ENCODE measurements around the gene RETSAT.

Gene RETSAT

DNA sequence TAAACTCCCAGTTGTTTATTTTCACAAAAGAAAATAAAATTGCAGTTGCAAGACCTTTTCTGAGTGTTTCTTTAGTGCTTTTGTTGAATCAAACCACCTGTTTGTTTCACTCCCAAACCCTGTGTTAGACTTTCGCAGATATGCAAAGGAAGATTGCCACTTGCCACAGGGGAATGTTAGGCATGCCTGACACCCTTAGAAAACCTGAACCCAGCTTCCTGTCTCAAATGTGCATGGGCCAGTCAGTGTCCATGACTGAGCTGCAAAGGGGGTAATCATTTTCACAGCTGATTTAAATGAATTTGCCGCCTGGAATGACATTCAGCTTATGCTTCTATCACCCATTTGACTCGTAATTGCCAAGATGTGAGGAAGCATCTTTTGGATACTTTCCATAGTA lies 44.0 kb downstream of the RETSAT start:
- TF ChIP-seq SPI1 (IDR thresholded peaks at IDR 0.05; ENCODE audit: borderline replicate concordance, low read depth) (no peak), GABPA (IDR thresholded peaks at IDR 0.05; ENCODE audit: low read depth) (no peak), POLR2AphosphoS5 (IDR thresholded peaks at IDR 0.05; ENCODE audit: low read depth) (no peak)
- TF ChIP-seq, protein P1, sequence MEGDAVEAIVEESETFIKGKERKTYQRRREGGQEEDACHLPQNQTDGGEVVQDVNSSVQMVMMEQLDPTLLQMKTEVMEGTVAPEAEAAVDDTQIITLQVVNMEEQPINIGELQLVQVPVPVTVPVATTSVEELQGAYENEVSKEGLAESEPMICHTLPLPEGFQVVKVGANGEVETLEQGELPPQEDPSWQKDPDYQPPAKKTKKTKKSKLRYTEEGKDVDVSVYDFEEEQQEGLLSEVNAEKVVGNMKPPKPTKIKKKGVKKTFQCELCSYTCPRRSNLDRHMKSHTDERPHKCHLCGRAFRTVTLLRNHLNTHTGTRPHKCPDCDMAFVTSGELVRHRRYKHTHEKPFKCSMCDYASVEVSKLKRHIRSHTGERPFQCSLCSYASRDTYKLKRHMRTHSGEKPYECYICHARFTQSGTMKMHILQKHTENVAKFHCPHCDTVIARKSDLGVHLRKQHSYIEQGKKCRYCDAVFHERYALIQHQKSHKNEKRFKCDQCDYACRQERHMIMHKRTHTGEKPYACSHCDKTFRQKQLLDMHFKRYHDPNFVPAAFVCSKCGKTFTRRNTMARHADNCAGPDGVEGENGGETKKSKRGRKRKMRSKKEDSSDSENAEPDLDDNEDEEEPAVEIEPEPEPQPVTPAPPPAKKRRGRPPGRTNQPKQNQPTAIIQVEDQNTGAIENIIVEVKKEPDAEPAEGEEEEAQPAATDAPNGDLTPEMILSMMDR (IDR thresholded peaks at IDR 0.05; ENCODE audit: insufficient read depth, low read length) = no peak
- TF ChIP-seq, protein P2, sequence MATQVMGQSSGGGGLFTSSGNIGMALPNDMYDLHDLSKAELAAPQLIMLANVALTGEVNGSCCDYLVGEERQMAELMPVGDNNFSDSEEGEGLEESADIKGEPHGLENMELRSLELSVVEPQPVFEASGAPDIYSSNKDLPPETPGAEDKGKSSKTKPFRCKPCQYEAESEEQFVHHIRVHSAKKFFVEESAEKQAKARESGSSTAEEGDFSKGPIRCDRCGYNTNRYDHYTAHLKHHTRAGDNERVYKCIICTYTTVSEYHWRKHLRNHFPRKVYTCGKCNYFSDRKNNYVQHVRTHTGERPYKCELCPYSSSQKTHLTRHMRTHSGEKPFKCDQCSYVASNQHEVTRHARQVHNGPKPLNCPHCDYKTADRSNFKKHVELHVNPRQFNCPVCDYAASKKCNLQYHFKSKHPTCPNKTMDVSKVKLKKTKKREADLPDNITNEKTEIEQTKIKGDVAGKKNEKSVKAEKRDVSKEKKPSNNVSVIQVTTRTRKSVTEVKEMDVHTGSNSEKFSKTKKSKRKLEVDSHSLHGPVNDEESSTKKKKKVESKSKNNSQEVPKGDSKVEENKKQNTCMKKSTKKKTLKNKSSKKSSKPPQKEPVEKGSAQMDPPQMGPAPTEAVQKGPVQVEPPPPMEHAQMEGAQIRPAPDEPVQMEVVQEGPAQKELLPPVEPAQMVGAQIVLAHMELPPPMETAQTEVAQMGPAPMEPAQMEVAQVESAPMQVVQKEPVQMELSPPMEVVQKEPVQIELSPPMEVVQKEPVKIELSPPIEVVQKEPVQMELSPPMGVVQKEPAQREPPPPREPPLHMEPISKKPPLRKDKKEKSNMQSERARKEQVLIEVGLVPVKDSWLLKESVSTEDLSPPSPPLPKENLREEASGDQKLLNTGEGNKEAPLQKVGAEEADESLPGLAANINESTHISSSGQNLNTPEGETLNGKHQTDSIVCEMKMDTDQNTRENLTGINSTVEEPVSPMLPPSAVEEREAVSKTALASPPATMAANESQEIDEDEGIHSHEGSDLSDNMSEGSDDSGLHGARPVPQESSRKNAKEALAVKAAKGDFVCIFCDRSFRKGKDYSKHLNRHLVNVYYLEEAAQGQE (IDR thresholded peaks at IDR 0.05; ENCODE audit: insufficient replicate concordance, low read depth) = no peak
- no peak overlapping the region for H3K4me3 ChIP-seq (replicated peaks; ENCODE audit: insufficient read depth, low read length)
- no peaks in the 10 kb centered on the region for H3K27me3 ChIP-seq (ENCODE audit: insufficient read depth, poor library complexity, severe bottlenecking)
- DNase-seq (ENCODE audit: low read depth in 1 of 2, low spot score in 1 of 2) = no peak
- peak overlapping the region; percentile 71 for H3K27ac ChIP-seq (replicated peaks)

DNA sequence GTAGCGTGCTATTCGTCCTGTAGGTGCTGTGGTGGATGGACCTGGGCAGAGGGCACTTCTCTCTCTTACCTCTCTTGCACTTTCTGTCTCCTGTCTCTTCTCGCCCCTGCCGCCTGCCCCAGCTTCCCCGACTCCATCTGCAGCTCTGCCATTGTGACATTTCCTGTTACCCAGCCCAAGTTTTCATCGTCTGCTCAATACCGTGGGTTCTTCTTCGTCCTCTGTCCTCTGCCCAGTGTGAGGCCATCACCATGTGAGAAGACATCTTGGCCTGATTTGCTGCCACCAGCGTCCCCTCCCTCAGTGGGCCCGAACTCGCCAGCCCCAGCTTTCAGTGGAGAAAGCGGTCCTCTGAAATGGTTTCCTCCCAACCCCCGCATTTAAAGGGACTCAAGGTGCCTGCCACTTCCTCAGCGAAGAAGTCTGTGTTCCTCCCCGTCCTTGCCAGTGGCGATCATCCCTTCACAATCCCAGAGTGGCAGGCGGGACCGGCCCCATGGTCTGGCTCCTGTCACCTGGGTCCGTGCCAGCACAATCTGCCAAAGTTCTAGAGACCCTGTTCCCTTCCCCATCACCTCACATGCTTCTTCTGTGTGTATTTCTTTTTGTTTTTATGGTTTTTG lies 44.5 kb downstream of the RETSAT start:
- peak; percentile 76; the same call in 1 of the 2 replicates for TF ChIP-seq POLR2AphosphoS5 (IDR thresholded peaks at IDR 0.05; ENCODE audit: low read depth)
- TF ChIP-seq GABPA (IDR thresholded peaks at IDR 0.05; ENCODE audit: low read depth) = no peak
- TF ChIP-seq, protein P1 (IDR thresholded peaks at IDR 0.05; ENCODE audit: insufficient read depth, low read length) = no peak
- peak; percentile 94 for TF ChIP-seq SPI1 (IDR thresholded peaks at IDR 0.05; ENCODE audit: borderline replicate concordance, low read depth)
- TF ChIP-seq, protein P2 (IDR thresholded peaks at IDR 0.05; ENCODE audit: insufficient replicate concordance, low read depth) = no peak
- peak in 1 of 2 experiments; percentile 81 for DNase-seq (ENCODE audit: low read depth in 1 of 2, low spot score in 1 of 2)
- H3K27me3 ChIP-seq (ENCODE audit: insufficient read depth, poor library complexity, severe bottlenecking) = no peaks in the 10 kb centered on the region
- peak overlapping the region; percentile 42 for H3K4me3 ChIP-seq (replicated peaks; ENCODE audit: insufficient read depth, low read length)
- H3K27ac ChIP-seq (replicated peaks) = peak overlapping the region; percentile 71

DNA sequence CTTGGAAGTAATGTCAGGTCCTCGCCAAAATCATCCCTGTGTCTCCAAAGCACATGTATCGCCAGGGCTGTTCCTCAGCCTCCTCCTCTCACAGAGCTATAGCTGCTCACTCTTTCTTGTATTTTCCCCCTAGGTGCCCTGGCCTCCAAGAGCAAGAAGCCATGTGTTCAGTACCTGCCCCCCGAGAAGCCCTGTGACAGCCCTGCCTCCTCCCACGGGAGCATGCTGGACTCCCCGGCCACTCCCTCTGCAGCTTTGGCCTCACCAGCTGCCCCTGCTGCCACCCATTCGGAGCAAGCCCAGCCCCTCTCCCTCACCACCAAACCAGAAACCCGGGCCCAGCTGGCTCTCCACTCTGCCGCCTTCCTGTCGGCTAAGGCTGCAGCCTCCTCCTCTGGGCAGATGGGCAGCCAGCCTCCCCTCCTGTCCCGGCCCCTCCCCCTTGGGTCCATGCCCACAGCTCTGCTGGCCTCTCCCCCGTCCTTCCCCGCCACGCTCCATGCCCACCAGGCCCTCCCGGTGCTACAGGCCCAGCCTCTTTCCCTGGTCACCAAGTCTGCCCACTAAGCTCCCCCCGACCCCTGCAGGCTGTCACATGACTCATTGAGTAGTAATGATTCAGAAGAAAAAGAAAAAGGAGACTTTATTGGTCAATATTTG lies 45.3 kb downstream of the RETSAT start:
- peak in 1 of 2 experiments; percentile 54 for DNase-seq (ENCODE audit: low read depth in 1 of 2, low spot score in 1 of 2)
- Histone ChIP-seq H3K4me3 (replicated peaks; ENCODE audit: insufficient read depth, low read length) (no peak overlapping the region), H3K27me3 (ENCODE audit: insufficient read depth, poor library complexity, severe bottlenecking) (no peaks in the 10 kb centered on the region), H3K27ac (replicated peaks) (peak overlapping the region; percentile 71)
- TF ChIP-seq, protein P1 (IDR thresholded peaks at IDR 0.05; ENCODE audit: insufficient read depth, low read length) = no peak
- TF ChIP-seq, protein P2 (IDR thresholded peaks at IDR 0.05; ENCODE audit: insufficient replicate concordance, low read depth) = no peak
- TF ChIP-seq SPI1 (IDR thresholded peaks at IDR 0.05; ENCODE audit: borderline replicate concordance, low read depth) (no peak), GABPA (IDR thresholded peaks at IDR 0.05; ENCODE audit: low read depth) (no peak), POLR2AphosphoS5 (IDR thresholded peaks at IDR 0.05; ENCODE audit: low read depth) (no peak)

All from HL-60 (cell line).